CD1c-positive myeloid dendritic cell (primary cell): ENCODE measurements around the gene NME9.
A peak's percentile ranks its signal among the peaks of the same experiment; 100 is the strongest.

Experiments used
- DNase-seq: peaks from one replicate; pipeline ENCODE4 v3.0.0-alpha.2; 2016; ENCODE audit errors: extremely low spot score

NME9 gene

DNA sequence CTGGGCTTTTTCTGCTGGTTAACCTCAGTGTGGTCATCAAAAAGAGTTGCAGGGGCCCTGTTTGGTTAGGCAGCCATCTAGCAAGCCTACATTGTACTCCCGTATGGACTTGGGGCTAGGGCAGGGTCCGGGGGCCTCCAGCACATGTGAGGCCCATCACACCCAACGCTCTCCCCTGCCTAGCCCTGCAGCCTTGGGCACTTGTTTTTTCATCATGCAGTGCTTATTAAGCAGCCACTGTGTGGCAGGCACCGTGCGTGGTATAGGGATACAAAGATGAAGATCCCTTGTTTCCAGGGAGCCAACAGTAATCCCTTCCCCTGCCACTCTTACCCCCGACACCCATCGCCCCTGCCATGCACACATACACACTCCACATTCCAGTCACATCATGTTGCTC, 32.9 kb upstream of the NME9 start:
- peak; percentile 26 for DNase-seq

DNA sequence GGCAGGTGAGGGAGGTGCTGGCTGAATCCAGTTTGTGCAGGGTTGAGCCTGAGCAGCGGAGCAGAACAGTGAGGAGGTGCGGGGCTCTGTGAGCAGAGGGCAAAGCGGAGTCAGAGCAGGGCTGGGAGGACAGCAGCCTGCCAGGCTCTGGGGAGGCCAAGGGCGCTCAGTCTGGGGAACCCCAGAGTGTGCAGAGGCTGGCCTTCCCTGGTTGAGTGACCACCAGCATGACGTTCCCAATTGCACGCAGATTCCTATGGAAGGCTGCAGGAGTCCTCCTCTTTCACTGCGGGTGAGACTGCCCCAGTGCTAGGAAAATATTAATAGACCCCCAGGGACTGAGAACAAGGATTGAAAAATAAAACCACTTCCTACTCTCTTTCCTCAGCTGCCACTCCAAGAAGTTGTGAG, 31.9 kb upstream of the NME9 start:
- DNase-seq: no peak

DNA sequence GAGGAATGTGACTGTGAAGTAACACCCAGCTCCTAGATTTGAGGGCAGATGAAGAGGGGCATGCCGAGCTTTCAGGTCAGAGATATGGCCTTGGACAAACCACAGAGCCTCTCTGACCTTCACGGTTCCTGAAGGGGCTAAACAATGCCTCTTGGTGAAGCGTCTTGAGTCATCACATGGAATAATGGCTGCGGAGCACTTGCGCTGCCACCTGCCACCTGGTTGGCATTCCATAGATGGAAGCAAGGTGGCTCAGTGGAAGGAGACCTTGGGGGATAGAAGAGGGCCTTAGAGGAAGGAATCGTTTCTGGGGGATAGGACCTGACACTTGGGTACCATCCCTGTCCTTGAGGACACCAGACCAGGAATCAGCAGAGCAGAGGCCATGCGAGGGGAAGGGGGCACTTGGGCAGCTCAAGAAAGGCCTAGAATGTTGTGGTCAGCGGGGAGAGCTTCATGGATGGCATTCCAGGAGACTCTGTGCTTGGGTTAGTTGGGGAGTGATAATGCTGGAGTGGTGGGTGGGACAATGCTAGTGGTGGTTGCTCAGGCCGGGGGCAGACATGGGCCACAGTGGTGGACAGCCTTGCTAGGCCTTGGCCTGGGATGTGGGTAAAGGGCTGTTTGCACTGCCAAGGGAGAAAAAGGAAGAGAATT, 31.3 kb upstream of the NME9 start:
- no peak for DNase-seq

DNA sequence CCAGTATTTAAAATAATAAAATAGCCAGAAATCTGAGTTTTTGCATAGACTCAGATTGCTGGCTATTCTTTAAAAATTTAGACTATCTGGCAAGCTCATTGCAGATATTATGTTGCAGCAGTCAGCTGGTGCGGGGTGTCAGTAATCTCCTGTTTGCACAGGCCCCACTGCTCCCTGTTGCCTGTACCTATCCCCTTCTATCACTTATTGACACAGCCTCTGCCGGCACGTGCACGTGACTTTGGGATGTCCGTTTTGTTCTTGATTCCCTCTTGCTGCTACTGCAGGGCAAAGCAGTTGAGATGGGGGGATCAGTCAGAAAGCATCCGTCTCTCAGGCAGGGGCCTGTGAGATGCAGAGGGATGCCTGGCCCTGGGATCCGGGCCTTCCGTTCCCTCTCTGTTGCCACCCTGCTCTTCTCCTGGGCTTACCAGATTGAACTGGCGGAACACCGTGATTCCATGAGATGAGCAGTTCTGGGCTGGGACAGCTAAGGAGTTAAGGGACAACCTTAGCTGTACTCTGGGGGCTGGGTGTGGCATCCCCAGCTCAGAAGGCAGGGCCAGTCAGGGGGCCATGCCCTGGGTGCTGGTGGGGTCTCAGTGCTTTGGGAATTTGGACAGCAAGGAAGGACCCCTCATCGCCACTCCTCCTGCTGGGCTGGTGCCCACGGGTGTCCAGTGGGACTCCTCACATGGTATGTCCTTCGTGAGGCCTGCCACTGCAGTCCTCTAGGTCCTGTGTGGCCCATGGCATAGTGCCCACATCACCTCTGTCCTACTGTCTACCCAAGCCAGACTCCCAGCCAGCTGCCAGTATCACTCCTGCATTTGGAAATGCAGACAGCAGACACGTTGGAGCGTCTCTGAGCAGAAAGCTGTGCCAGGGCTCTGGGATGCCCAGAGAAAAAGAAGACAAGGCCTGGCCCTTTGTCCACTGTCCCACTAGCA, 30.5 kb upstream of the NME9 start:
- DNase-seq: no peak

DNA sequence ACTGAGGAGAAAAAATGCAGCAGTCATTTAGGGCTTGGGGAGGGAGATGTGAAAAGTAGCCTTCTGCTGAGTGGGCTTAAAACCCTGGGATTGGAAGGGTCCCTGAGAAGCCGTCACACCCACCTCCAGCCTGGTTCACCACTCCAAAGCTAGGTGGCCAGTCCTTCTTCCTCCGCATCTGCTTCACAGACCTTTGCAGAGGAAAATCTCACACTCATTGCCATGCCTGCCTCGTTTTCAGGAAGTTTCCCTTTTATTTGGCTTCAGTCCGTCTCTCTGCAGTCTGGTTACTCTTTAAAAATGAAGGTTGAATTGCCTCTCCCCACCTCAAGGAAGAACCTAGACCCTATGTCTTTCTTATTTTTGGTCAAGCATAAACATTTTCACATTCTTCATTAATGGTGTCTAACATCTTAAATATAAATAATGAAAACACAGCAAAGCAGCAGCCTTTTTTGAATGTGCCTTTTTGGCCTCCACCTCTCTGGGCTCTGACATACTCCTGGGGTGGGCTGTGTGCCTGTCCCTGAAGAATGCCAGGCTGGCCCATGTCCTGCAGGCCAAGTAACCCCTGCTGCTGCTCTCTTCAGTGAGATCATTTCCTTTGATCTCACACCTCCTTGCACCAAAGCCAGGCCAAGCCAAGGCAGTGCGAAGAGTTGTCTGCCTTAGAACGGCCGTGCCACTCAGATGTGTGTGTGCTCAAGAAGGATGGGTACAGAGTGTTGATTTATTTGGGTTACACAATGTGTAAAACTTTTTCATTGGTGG, 29.7 kb upstream of the NME9 start:
- no peak for DNase-seq

DNA sequence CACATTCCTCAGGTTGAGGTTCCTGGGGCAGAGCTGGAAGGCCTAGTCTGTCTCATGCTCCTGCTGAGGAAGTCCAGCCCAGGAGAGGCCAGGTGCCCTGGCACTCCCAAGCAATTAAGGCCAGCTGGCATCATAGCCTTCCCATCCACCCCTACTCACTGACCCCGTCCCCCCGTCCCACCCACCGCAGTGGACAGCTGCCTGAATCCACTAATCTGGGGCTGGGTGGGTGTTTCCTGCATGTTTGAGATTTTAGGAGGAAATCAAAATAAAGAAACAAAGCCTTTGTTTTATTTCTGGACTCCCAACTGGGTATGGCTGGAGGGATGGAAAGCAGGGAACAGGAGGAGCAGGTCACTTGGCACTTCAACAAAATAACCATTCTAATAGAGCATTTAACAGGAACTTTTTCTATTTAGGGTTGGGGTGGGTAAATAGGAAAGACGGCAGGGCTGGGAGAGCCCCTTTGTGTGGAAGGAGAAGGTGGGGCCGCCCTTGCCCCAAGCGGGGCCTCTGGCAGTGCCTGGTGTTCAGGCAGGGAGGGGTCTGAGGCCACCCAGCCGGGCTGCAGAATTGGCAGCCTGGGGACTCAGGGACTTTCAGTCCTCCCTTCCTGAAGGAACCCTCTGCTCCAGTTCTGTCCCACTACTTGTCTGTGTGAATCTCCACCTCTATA, 27.2 kb upstream of the NME9 start:
- no peak for DNase-seq

DNA sequence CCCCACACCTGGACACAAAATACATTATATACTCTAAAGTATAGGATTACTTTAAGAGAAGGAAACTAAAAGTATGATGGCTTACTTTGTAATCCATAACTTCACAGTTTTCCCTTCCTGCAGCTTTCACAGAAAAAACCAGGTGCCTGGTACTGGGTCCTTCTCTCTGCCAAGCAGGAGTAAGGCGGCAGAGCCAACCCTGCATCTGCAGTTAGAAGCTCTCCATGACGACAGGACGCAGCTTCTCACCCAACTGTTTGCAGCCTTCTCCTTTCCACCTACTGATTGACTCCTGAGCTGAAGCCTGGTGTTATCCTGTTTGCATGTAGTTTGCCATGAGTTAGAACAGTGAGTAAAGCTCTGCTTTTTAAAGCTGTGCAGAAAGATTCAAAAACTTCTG, 25.4 kb upstream of the NME9 start:
- DNase-seq: no peak

DNA sequence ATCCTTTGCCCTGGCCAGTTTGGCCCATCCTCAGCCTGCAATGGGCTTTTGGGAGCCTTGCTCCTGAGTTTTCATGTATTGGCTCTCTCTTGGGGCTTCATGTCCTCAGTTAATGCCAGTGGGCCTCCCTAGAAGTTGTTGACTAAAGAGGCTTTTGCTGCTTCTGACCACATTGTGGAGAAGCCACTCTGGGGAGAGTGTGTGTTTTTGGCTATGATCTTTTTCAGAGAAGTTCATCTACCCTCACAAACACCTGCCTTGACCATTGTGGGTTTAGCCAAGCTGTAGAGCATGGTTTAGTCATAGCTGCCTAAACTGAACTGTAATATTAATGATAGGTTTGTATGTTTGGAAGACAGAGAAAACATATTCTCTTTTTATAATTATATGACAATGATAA, 24.7 kb upstream of the NME9 start:
- no peak for DNase-seq

DNA sequence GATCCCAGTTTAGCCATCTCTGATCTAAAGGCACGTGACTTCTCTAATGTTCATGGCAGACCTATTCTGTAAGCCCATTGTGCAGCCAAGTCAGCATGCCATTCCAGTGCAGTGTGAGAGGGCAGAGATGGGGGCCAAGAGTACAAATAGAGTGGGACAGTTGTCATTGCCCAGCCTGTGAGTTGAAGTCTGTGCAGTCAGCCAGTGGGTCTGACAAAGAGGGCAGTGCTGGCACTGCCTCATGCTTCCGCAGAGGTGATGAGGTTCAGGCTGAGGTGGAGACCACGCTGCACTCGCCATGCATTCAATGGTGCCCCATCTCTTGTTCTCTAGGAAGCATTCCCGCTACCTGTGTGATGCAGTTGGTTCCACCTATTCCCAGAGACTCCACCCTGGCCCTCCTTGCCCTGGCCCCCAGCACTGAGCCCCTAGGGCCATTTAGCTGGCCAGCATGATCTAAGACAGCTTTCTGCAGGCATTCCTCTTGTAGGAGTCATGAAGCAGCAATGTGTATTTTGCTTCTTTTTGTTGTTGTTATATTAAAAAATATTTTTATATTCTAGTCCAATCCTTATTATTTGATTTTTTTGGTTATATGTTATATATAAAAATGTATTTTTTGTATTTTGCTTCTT, 22.4 kb upstream of the NME9 start:
- no peak for DNase-seq

DNA sequence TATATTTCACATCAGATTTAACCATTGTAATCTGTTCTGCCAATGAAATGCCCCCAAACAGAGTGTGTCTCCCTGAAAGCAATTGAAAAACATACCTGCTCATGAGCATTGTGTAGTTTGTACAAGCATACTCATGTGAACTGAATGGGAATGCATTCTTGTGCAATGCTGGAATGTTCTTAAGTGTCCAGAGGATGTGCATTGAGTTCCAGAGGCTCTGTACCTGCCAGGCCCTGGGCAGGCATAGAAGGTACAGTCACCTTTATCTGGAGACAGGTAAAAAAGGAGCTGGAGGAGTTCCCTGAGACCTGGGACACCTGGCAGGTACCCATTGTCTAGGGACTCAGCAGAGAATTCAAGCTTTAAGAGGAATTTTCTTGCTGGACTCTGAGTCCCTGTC, 21.5 kb upstream of the NME9 start:
- no peak for DNase-seq

DNA sequence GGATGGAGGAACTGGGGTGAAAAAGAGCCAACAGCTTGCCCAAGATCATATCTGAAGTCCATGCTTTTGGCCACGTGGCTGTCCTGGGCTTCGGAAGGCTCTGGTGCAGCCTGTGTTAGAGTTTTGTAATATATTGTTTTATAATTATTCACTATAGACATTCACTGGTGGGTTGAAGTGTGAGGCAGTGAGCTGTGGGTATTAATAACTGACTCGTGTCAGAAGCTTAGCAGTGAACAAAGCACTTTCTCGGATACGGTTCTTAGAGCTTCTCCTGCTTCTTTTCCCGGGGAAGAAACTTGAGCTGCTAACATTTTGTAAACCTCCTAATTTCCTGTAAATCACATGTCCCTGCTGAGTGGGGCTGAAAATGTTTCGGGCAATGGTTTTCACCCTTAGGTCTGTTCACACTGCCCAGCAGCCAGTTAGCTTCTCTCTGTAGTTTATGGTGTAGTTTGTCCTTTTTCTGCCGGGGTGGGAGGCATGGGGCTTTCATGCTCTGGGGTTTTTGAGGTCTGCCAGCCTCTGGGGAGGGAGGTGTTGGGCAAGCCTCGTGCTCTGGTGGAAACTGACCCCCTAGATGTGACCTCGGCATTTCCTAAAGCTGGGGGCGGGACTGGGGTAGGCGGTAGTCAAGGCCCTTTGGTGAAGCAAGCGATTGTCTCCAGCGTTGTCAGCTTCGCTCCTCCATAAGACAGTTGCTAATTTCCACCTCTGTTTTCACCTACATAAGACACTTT, 20.4 kb upstream of the NME9 start:
- DNase-seq: peak; percentile 70

DNA sequence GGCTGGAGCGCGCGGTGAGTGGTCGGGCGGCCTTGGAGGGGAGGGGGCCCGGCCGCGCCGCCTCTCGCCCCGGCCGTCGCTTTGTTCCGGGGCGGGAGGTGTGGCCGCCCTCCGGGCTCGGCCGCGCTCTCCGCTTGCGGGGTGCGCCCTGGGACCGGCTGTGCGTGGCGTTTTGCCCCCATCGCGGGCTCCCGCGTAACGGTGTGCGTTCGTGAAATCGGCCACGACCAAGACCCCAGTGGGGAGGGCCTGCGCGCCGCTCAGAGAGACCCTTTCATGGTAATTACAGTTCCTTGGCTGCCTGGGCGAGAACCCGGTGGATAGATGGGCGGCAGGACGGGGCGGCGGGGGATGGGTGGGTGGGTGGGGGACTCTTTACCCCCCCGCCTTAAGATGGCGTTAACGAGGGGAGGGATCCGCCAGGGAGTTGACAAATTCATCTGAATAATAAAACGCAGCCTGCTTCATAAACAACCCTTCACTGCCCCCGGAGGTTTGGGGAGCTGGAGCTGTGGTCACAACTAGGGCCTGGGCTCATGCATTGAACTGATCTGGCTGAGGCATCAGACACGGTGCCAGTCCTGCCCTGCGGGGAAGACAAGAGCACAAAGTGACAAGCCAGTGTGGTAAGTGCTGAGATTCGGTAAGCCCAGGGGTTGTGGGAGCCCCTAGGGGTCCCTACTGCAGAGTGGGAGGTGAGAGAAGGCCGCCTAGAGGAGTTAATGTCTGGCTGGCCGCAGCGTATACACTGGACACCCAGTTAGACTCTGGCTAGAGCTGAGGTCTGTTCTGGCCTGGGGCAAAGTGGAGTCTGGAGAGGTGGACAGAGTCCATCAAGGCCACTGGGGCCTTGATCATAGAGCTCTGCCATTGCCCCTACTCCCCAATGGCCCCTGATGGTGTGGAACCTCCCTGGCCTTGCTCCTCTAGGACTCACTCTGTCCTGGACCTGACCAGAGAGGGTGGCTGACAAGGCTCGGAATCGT, 19.4 kb upstream of the NME9 start:
- peak; percentile 18 for DNase-seq

DNA sequence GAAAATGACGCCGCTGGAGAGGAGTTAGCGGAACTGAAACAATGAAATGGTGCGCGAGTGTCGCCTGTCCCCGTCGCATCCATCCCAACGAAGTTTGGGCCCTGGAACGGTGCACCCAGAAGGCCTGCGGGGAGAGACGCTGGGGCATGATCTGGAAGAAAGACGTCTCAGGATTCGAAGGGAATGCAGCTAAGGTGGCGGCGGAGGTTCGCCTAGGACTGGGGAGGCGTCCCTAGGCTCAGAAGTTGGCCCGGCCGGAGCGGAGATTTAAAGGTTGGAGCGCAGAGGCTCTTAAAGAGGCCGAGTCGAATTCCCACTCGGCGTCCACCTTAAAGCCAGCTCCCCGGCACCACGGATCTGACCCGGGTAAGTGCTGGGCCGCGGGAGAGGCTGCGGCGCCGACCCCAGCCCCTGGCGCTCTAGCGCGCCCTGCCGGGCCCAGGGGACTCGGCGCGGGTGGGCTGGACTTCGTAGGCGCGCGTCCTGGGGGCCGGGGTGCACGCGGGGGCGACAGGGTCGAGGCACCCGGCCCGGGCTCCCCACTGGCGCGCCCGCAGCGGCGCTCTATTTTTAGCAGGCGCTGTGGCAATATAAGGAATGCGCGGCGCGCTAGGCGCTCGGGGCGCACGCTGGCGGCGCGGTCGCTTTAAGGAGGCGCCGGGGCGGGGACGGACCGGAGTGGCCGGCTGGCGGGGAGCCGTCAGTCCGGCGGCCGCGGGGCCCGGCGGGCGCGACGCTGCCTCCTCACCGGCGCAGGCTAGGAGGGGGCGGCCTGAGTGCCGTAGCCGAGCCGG, 18.5 kb upstream of the NME9 start, which contains the start of gene MRAS:
MRAS (plus strand) TSS at position 620 of the 794 bp plus-strand sequence. CDS start 24,305 bp downstream, outside the sequence.
- peak; percentile 86 for DNase-seq

DNA sequence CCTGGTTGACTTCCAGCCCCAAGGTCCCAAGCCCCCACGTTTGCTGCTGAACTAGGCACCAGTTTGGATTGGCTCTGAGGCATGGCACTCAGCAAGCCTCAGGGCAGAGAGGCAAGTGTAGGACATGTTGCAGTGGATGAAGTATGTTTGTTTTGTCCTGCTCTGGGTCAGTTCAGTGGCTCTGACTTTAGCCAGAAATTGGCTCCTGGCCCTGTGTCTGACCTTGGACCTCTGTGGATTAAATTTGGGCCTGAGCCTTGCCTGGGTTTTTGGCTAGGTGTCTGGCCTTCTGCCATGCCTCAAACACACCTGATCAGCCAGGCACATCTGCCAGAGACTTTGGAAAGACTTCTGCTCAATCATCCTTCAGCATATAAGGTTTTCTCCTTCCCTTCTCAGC, 15.1 kb upstream of the NME9 start:
- DNase-seq: no peak

DNA sequence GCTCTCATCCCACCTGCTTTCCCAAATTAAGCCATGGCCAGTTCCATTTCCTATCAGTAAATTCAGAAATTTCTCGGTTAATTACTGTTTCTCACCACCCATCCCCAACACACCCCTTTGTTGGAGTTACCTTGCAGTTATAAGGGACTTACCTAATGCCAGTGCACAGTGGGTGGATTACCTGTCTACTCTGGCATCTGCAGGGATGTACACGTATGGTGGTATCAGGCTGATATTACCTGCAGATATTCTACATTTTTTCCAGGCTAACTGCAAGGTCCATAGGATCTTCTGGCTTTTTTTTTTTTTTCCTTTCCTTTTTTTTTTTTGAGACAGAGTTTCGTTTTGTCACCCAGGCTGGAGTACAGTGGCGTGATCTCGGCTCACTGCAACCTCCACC, 10.9 kb upstream of the NME9 start:
- no peak for DNase-seq

DNA sequence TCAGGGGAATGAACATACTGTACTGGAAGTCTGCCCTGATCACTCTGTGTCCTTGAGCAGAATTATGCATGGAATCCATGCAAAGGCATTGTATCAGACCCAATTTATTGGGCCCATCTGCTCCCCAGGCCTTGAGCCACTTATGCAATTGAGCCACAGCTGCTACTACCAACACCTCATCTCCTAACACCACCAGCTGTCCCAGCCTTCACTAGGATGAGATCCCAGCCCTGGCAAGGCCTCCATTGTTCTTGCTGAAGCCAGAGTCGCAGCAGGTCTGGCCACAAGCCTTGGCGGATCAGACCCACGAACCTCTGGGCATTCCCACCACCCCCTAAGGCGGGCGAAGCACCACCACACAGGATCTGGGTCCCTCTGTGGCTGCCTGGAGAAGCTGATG, 9.2 kb upstream of the NME9 start:
- no peak for DNase-seq

DNA sequence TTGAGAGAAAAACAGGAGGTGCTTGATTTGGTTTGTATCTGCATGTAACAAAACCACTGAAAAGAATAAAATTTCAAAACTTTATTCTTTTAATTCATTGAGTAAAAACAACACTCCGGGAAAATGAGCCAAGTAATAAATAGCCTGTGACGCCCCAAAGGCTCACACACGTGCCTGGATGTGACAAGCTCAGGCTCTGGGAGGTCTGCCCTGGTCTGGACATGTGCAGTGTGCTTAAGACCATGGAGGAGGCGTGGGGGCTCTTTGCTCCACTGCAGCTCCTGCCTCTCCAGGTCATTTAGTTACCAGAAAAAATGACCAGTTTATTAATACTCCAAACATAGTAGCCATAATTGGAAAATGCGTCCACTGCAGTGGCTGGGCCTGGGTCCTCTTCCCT, 8.6 kb upstream of the NME9 start:
- no peak for DNase-seq

DNA sequence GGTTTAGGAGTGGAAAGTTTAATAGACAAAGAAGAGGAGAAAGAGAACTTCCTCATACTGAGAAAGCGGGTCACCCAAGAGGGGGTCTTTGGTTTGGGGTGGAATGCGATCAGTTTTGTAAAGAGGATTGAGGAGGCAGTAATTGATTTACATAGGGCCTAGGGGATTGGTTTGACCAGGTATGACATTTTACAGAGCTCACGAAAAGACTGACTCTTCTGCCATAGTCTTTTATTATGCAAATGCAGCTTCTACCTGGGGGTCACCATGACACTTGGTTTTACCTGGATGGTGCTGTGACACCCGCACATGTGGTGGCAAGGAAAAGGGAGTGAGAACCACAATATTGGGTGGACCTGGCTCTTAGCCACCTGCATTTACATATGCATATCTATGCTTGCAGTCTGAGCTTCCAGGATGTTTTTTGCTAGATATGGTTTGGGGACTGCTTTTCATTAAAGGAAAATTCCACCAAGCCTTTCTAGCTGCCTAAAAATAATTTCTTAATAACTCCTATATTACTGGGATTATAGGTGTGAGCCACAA, 6.9 kb upstream of the NME9 start:
- no peak for DNase-seq
